DND-41 (cell line): ENCODE data around the gene SLC6A4.

Source experiments
- ATAC-seq: fragments of 200-7000 bp; cut with Tn5 transposase; 3 replicates; pipeline ENCODE4 v1.9.1; 2021; ENCODE audit warnings: low read depth; ENCODE audit not compliant: insufficient read depth
- DNase-seq: peaks from one replicate; pipeline ENCODE4 v3.0.0-alpha.2; 2020
- H2AFZ ChIP-seq: 2 replicates; pipeline ENCODE4 v1.6.0; 2012; ENCODE audit warnings: low read depth, low read length
- H3K27ac ChIP-seq: 2 replicates; pipeline ENCODE4 v1.5.1; 2012; ENCODE audit warnings: low read length, inconsistent platforms
- H3K27me3 ChIP-seq: fragments of 200-600 bp; sonication (generic); 2 replicates; pipeline ENCODE4 v1.6.0; 2012; ENCODE audit warnings: low read length, mild to moderate bottlenecking, inconsistent platforms; ENCODE audit not compliant: insufficient read depth, poor library complexity
- H3K36me3 ChIP-seq: 2 replicates; pipeline ENCODE4 v1.5.1; 2012; ENCODE audit warnings: low read length, inconsistent platforms; ENCODE audit not compliant: insufficient read depth
- H3K4me1 ChIP-seq: 2 replicates; pipeline ENCODE4 v1.5.1; 2012; ENCODE audit warnings: mild to moderate bottlenecking, low read length; ENCODE audit not compliant: insufficient read depth
- H3K4me2 ChIP-seq: 2 replicates; pipeline ENCODE4 v1.6.0; 2012; ENCODE audit warnings: mild to moderate bottlenecking, moderate library complexity, low read length, inconsistent platforms; ENCODE audit not compliant: insufficient read depth
- H3K4me3 ChIP-seq, 2 experiments: fragments of 200-600 bp in 1 of 2; shearing (Covaris generic) in 1 of 2; 2 replicates each; pipeline ENCODE4 v1.5.1; 2012 to 2016; ENCODE audit warnings: inconsistent platforms in 2 of 2, low read length in 2 of 2, mild to moderate bottlenecking in 2 of 2, low read depth in 1 of 2, moderate library complexity in 1 of 2
- H3K79me2 ChIP-seq: 2 replicates; pipeline ENCODE4 v1.6.0; 2012; ENCODE audit warnings: low read length, inconsistent platforms; ENCODE audit not compliant: insufficient read depth
- H3K9ac ChIP-seq: 2 replicates; pipeline ENCODE4 v1.6.0; 2012; ENCODE audit warnings: low read depth, mild to moderate bottlenecking, inconsistent platforms, low read length, moderate library complexity
- H3K9me3 ChIP-seq: 2 replicates; pipeline ENCODE4 v1.5.1; 2012; ENCODE audit warnings: low read length, moderate library complexity, mild to moderate bottlenecking, inconsistent platforms; ENCODE audit not compliant: insufficient read depth, severe bottlenecking
- H4K20me1 ChIP-seq: 2 replicates; pipeline ENCODE4 v1.6.0; 2012; ENCODE audit warnings: low read length; ENCODE audit not compliant: insufficient read depth
- EZH2 ChIP-seq: IDR thresholded peaks from 3 replicates; pipeline ENCODE4 v1.6.1; 2012; ENCODE audit warnings: borderline replicate concordance, low read depth, mild to moderate bottlenecking, moderate library complexity, low read length, inconsistent platforms; ENCODE audit not compliant: severe bottlenecking
- TF ChIP-seq, protein P1 (sequence below): IDR thresholded peaks from 2 replicates; pipeline ENCODE4 v1.5.1; 2012; ENCODE audit warnings: borderline replicate concordance, low read length, moderate library complexity, mild to moderate bottlenecking; ENCODE audit not compliant: poor library complexity, severe bottlenecking; ENCODE audit errors: extremely low read depth

SLC6A4 gene

DNA sequence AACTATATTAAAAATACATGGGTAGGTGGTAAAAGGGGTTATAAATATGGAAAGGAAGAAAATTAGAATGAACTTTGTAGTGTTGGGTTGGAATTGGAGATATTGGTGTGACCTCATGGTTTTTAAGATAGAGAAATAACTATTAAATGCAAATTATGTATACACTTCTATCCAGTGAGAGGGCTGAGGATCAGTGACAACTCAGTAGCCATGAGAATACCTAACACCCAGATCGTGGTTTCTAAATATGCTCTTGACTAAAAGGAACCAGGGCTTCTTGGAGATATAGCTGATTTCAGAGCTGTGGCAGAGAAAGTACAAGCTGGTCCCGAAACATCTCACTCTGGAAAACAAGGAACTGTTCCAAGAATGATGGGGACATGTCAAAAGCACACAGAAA, 44.4 kb downstream of the SLC6A4 start:
- DNase-seq = no peak
- Histone ChIP-seq H3K9ac (no peak overlapping the region), H3K4me2 (no peak overlapping the region), H4K20me1 (no peaks in the 10 kb centered on the region), H3K27ac (no peak overlapping the region), H3K79me2 (no peaks in the 10 kb centered on the region), H3K4me3 (no peak overlapping the region), H3K4me1 (no peaks in the 10 kb centered on the region), H3K36me3 (peaks cover 8% of the 10 kb centered on the region; the same call in 1 of the 2 replicates), H3K27me3 (no peaks in the 10 kb centered on the region), H2AFZ (no peak overlapping the region), H3K9me3 (no peaks in the 10 kb centered on the region)
- TF ChIP-seq, protein P1, sequence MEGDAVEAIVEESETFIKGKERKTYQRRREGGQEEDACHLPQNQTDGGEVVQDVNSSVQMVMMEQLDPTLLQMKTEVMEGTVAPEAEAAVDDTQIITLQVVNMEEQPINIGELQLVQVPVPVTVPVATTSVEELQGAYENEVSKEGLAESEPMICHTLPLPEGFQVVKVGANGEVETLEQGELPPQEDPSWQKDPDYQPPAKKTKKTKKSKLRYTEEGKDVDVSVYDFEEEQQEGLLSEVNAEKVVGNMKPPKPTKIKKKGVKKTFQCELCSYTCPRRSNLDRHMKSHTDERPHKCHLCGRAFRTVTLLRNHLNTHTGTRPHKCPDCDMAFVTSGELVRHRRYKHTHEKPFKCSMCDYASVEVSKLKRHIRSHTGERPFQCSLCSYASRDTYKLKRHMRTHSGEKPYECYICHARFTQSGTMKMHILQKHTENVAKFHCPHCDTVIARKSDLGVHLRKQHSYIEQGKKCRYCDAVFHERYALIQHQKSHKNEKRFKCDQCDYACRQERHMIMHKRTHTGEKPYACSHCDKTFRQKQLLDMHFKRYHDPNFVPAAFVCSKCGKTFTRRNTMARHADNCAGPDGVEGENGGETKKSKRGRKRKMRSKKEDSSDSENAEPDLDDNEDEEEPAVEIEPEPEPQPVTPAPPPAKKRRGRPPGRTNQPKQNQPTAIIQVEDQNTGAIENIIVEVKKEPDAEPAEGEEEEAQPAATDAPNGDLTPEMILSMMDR = no peak
- TF ChIP-seq EZH2 = no peak
- ATAC-seq = no peak

DNA sequence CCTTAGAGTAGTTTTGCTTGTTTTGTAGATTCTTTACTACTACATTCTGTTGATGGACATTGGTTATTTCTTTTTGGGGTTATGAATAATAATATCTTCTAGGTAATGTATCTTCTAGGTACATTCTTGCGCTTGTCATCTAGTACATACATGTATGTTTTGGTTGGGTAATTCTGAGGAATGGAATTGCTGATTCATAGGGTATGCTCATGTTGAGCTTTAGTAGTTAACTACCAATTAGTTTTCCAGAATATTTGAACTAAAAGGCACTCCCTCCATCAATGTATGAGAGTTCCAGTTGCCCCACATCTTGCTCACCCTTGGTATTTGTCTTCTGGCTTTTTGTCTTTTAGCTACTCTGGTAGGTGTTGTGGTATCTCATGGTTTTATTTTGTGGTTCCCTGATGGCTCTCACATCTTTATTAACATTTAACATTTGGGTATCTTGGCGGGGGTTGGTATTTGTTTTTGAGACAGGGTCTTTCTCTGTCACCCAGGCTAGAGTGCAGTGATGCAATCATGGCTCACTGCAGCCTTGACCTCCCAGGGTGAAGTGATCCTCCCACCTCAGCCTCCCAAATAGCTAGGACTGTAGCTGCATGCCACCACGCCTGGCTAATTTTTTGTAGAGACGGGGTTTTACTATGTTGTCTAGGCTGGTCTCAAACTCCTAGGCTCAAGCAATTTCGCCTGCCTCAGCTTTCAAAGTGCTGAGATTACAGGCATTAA, 47.1 kb downstream of the SLC6A4 start:
- ATAC-seq = no peak
- Histone ChIP-seq H3K27ac (no peak overlapping the region), H3K79me2 (no peaks in the 10 kb centered on the region), H3K36me3 (peaks cover 32% of the 10 kb centered on the region), H2AFZ (no peak overlapping the region), H3K4me1 (no peaks in the 10 kb centered on the region), H3K4me2 (no peak overlapping the region), H4K20me1 (no peaks in the 10 kb centered on the region), H3K9me3 (no peaks in the 10 kb centered on the region), H3K27me3 (no peaks in the 10 kb centered on the region), H3K9ac (no peak overlapping the region), H3K4me3 (no peak overlapping the region)
- DNase-seq = no peak
- TF ChIP-seq EZH2 = no peak
- TF ChIP-seq, protein P1 = no peak

DNA sequence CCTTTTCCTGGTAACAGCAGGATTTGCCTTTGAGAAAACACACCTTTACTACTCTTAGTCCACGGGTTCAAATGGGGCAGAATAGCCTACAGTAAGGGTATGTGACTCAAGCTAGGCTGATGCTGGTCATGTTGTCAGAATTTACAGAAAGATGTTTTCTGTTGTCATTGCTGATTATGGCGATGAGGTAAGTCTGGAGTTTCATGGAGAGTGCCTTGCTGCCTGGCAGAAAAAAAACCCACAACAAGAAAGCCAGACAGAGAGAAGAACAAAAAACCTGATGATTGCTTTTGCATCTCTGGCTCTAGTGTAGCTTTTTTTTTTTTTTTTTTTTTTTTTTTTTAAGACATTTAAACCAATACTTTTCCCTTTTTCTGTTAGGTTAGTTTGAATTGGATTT, 47.9 kb downstream of the SLC6A4 start:
- H3K9ac ChIP-seq = no peak overlapping the region
- no peak for DNase-seq
- H3K36me3 ChIP-seq = peaks cover 38% of the 10 kb centered on the region
- no peak overlapping the region for H3K4me2 ChIP-seq
- H3K27ac ChIP-seq = no peak overlapping the region
- TF ChIP-seq, protein P1 = no peak
- no peak for TF ChIP-seq EZH2
- no peaks in the 10 kb centered on the region for H3K27me3 ChIP-seq
- no peaks in the 10 kb centered on the region for H3K4me1 ChIP-seq
- H3K9me3 ChIP-seq = no peaks in the 10 kb centered on the region
- ATAC-seq = no peak
- H3K4me3 ChIP-seq = no peak overlapping the region
- no peaks in the 10 kb centered on the region for H4K20me1 ChIP-seq
- H2AFZ ChIP-seq = no peak overlapping the region
- H3K79me2 ChIP-seq = no peaks in the 10 kb centered on the region

DNA sequence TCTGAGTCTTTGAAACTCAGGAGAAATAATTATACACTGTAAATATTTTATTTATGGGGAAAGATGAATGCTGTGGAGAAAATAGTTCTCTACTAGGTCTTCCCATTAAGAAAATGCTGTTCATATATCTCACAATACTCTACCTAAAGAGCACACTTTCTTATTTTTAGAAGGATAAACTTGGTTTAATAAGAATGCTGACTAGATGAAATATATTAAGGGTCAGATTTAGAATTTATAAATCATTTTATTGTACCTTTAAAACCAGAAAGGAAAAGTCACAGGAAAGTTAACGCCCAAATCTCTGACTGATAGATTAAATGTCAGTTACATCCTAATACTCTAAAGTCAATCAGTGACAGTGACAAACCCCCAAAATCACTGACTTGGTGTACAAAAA, 48.7 kb downstream of the SLC6A4 start:
- Histone ChIP-seq H3K4me2 (no peak overlapping the region), H3K36me3 (peaks cover 46% of the 10 kb centered on the region), H3K9me3 (no peaks in the 10 kb centered on the region), H4K20me1 (no peaks in the 10 kb centered on the region), H3K27ac (no peak overlapping the region), H3K4me1 (no peaks in the 10 kb centered on the region), H2AFZ (no peak overlapping the region), H3K9ac (no peak overlapping the region), H3K79me2 (no peaks in the 10 kb centered on the region), H3K4me3 (no peak overlapping the region), H3K27me3 (no peaks in the 10 kb centered on the region)
- DNase-seq (no peak), ATAC-seq (no peak)
- TF ChIP-seq, protein P1 = no peak
- no peak for TF ChIP-seq EZH2
